SK-N-SH (cell line): ENCODE results near the gene ASAP2. TPM values are rescaled to one million over a fixed set of nuclear protein-coding genes. Genes with fewer than 3 reads are reported as not detected.

Experiments
- CTCF ChIA-PET: fragments of 300-600, 350-600 bp; formaldehyde crosslinking; extraction: SDS; loops from one replicate; lab custom pipeline; 2021; lab: Yijun Ruan, JAX
- POLR2A ChIA-PET: fragments of 350-600 bp; sonication (Branson Sonifier 250); formaldehyde crosslinking; extraction: SDS; loops from one replicate; lab custom pipeline; 2020; ENCODE audit warnings: antibody characterized with exemption, inconsistent platforms; lab: Yijun Ruan, JAX
- DNase-seq: peaks from one replicate; pipeline ENCODE4 v3.0.0; 2012
- H2AFZ ChIP-seq: fragments of 200-600 bp; sonication (generic); 2 replicates; pipeline ENCODE4 v1.8.1; 2016; ENCODE audit warnings: antibody characterized with exemption, mild to moderate bottlenecking, low read depth
- H3F3A ChIP-seq: fragments of 200-600 bp; sonication (generic); replicated peaks from 2 replicates; pipeline ENCODE3; 2016; ENCODE audit warnings: antibody characterized with exemption, mild to moderate bottlenecking; ENCODE audit not compliant: insufficient read depth
- H3K27ac ChIP-seq, 2 experiments: fragments of 200-500 bp in 1 of 2; fragments of 200-600 bp in 1 of 2; sonication (Bioruptor generic) in 1 of 2; sonication (generic), shearing (Covaris generic) in 1 of 2; 2 replicates each; pipeline versions ENCODE4 v1.5.1 to v1.6.1; 2014 to 2016; ENCODE audit warnings: low read depth in 2 of 2, inconsistent platforms in 1 of 2, low read length in 1 of 2, mild to moderate bottlenecking in 1 of 2, mixed read lengths in 1 of 2
- H3K27me3 ChIP-seq: fragments of 200-600 bp; sonication (generic), shearing (Covaris generic); 2 replicates; pipeline ENCODE4 v1.6.1; 2016; ENCODE audit warnings: mixed run types; ENCODE audit not compliant: insufficient read depth
- H3K36me3 ChIP-seq, 2 experiments: fragments of 200-500 bp in 1 of 2; fragments of 200-600 bp in 1 of 2; sonication (Bioruptor generic) in 1 of 2; sonication (generic) in 1 of 2; replicated peaks in 1 of 2; 2 replicates each; pipeline versions ENCODE3 to v1.5.1; 2014 to 2016; ENCODE audit warnings: low read length in 1 of 2, mild to moderate bottlenecking in 1 of 2; ENCODE audit not compliant: insufficient read depth in 2 of 2, control insufficient read depth in 1 of 2
- H3K4me1 ChIP-seq, 2 experiments: fragments of 200-500 bp in 1 of 2; fragments of 200-600 bp in 1 of 2; sonication (Bioruptor generic) in 1 of 2; sonication (generic), shearing (Covaris generic) in 1 of 2; 2 replicates each; pipeline versions ENCODE4 v1.5.1 to v1.6.1; 2014 to 2016; ENCODE audit warnings: low read depth in 1 of 2, low read length in 1 of 2, mixed run types in 1 of 2; ENCODE audit not compliant: insufficient read depth in 2 of 2, control insufficient read depth in 1 of 2
- H3K4me2 ChIP-seq: fragments of 200-600 bp; sonication (generic), shearing (Covaris generic); 2 replicates; pipeline ENCODE4 v1.6.1; 2017; ENCODE audit warnings: mixed run types
- H3K4me3 ChIP-seq, 2 experiments: fragments of 200-500 bp in 1 of 2; fragments of 200-600 bp in 1 of 2; sonication (Bioruptor generic) in 1 of 2; sonication (generic), shearing (Covaris generic) in 1 of 2; 2 replicates each; pipeline versions ENCODE4 v1.5.1 to v1.8.1; 2014 to 2016; ENCODE audit warnings: low read depth in 2 of 2, inconsistent platforms in 1 of 2, low read length in 1 of 2, mild to moderate bottlenecking in 1 of 2, mixed read lengths in 1 of 2, moderate library complexity in 1 of 2
- H3K79me2 ChIP-seq: fragments of 200-600 bp; sonication (generic); 2 replicates; pipeline ENCODE4 v1.8.1; 2017; ENCODE audit warnings: mild to moderate bottlenecking; ENCODE audit not compliant: insufficient read depth
- H3K9ac ChIP-seq: fragments of 200-600 bp; sonication (generic); 2 replicates; pipeline ENCODE4 v1.6.1; 2017; ENCODE audit warnings: mixed run types
- H3K9me2 ChIP-seq: fragments of 200-600 bp; sonication (generic); 2 replicates; pipeline ENCODE4 v1.6.1; 2017; ENCODE audit warnings: mixed run types
- H3K9me3 ChIP-seq: fragments of 200-600 bp; sonication (generic); 2 replicates; pipeline ENCODE4 v1.6.1; 2017; ENCODE audit warnings: mixed run types, mild to moderate bottlenecking, moderate library complexity
- H4K20me1 ChIP-seq: fragments of 200-600 bp; sonication (generic); 2 replicates; pipeline ENCODE4 v1.6.1; 2017; ENCODE audit warnings: mild to moderate bottlenecking, mixed run types; ENCODE audit not compliant: insufficient read depth
- FOXM1 ChIP-seq: IDR thresholded peaks from 2 replicates; pipeline ENCODE4 v1.4.0; 2012; ENCODE audit warnings: low read depth, mild to moderate bottlenecking
- GABPA ChIP-seq: IDR thresholded peaks from 2 replicates; pipeline ENCODE4 v1.4.0; 2012; ENCODE audit warnings: low read depth, mild to moderate bottlenecking
- IRF3 ChIP-seq: fragments of 150-350 bp; IDR thresholded peaks from 2 replicates; pipeline ENCODE4 v1.6.1; 2016; ENCODE audit warnings: mild to moderate bottlenecking, low read depth, low read length
- JUND ChIP-seq: IDR thresholded peaks from 2 replicates; pipeline ENCODE4 v1.4.0; 2012
- MAX ChIP-seq: IDR thresholded peaks from 2 replicates; pipeline ENCODE4 v1.4.0; 2012; ENCODE audit warnings: low read depth
- NRF1 ChIP-seq: IDR thresholded peaks from 2 replicates; pipeline ENCODE4 v1.6.1; 2012; ENCODE audit warnings: low read depth, mild to moderate bottlenecking, low read length
- RXRA ChIP-seq: IDR thresholded peaks from 2 replicates; pipeline ENCODE4 v1.4.0; 2012; ENCODE audit warnings: low read depth, mild to moderate bottlenecking, borderline replicate concordance
- SMC3 ChIP-seq: IDR thresholded peaks from 2 replicates; pipeline ENCODE4 v1.6.1; 2012; ENCODE audit warnings: low read depth, low read length, improper control_type of control experiment
- TAF1 ChIP-seq: IDR thresholded peaks from 2 replicates; pipeline ENCODE4 v1.6.1; 2012; ENCODE audit warnings: low read depth, mild to moderate bottlenecking, low read length, moderate library complexity, borderline replicate concordance
- WGBS: methylation state at CpG from one replicate; pipeline ENCODE4 v1.1.6; 2017; ENCODE audit warnings: low lambda C conversion rate; 5-methylcytosine and 5-hydroxymethylcytosine counted together
- polyA plus RNA-seq, 3 experiments: library from polyadenylated mRNA; depleted of rRNA; stranded (reverse); fragments of >200 nt; gene quantifications; 2 replicates each; pipeline ENCODE4 v1.2.3, GENCODE V29; 2012

Gene ASAP2
- polyA plus RNA-seq, 1 of the 3 experiments (the other 2 are of a cell fraction): 37.9 TPM

GRCh38 chr2:9330612-9331270, 124.1 kb downstream of the ASAP2 start:
- TF ChIP-seq TAF1: no peak
- no peak for TF ChIP-seq FOXM1
- TF ChIP-seq IRF3: no peak
- TF ChIP-seq RXRA: no peak
- no peak for TF ChIP-seq NRF1
- Histone ChIP-seq H3K36me3 (peaks cover 60 to 76% of the 10 kb centered on the region in 2 experiments), H3K4me1 (peaks cover 20 to 22% of the 10 kb centered on the region in 2 experiments), H3K27me3 (no peaks in the 10 kb centered on the region), H3F3A (peaks cover 30% of the 10 kb centered on the region), H4K20me1 (no peaks in the 10 kb centered on the region), H2AFZ (no peak overlapping the region), H3K4me2 (no peak overlapping the region), H3K9ac (no peak overlapping the region), H3K9me2 (no peaks in the 10 kb centered on the region), H3K79me2 (peaks cover 29% of the 10 kb centered on the region), H3K9me3 (no peaks in the 10 kb centered on the region), H3K4me3 (no peak overlapping the region), H3K27ac (peak overlapping the region in 1 of 2 experiments; percentile 39; a peak in 1 of 4 replicates)
- CTCF ChIA-PET: interaction anchor here (1.0 to 1.6 kb wide), 3 partner anchors 14 to 188 kb away, joined by 3 to 6 read pairs (median 5); no protein-coding TSS in a partner anchor
- no peak for DNase-seq
- POLR2A ChIA-PET: no interaction called here
- 97% methylated on average over 19 of the region's 19 CpGs for WGBS

GRCh38 chr2:9331704-9332103, 125.1 kb downstream of the ASAP2 start:
- Histone ChIP-seq H3K4me1 (peaks cover 25 to 30% of the 10 kb centered on the region in 2 experiments), H3K4me2 (no peak overlapping the region), H4K20me1 (0 out of 2 replicates have a peak, but pooled peaks cover under 1% of the 10 kb centered on the region), H3K9me2 (no peaks in the 10 kb centered on the region), H3K36me3 (peaks cover 58 to 75% of the 10 kb centered on the region in 2 experiments), H3K9me3 (no peaks in the 10 kb centered on the region), H3K9ac (no peak overlapping the region), H3F3A (peaks cover 37% of the 10 kb centered on the region), H3K79me2 (peaks cover 21% of the 10 kb centered on the region), H2AFZ (no peak overlapping the region), H3K4me3 (no peak overlapping the region), H3K27me3 (no peaks in the 10 kb centered on the region), H3K27ac (no peak overlapping the region)
- WGBS: 89% methylated on average over 7 of the region's 7 CpGs
- no peak for TF ChIP-seq JUND
- TF ChIP-seq GABPA: no peak
- no peak for TF ChIP-seq MAX
- TF ChIP-seq SMC3: no peak
- DNase-seq: no peak
- ChIA-PET CTCF (interaction anchor here (0.9 to 1.7 kb wide), 4 partner anchors 13 to 188 kb away, joined by 3 to 11 read pairs (median 4); no protein-coding TSS in a partner anchor), POLR2A (no interaction called here)
